ENCODE measurements around the gene BUB3. TPM values are rescaled to one million over a fixed set of nuclear protein-coding genes. Genes with fewer than 3 reads are reported as not detected.
A peak's percentile ranks its signal among the peaks of the same experiment; 100 is the strongest.

Gene BUB3
- total and polyA plus RNA-seq, 2 of the 13 experiments (the other 11 are each of a cell fraction or from before 2014, with no cell fraction given), result 174 to 188 TPM

DNA sequence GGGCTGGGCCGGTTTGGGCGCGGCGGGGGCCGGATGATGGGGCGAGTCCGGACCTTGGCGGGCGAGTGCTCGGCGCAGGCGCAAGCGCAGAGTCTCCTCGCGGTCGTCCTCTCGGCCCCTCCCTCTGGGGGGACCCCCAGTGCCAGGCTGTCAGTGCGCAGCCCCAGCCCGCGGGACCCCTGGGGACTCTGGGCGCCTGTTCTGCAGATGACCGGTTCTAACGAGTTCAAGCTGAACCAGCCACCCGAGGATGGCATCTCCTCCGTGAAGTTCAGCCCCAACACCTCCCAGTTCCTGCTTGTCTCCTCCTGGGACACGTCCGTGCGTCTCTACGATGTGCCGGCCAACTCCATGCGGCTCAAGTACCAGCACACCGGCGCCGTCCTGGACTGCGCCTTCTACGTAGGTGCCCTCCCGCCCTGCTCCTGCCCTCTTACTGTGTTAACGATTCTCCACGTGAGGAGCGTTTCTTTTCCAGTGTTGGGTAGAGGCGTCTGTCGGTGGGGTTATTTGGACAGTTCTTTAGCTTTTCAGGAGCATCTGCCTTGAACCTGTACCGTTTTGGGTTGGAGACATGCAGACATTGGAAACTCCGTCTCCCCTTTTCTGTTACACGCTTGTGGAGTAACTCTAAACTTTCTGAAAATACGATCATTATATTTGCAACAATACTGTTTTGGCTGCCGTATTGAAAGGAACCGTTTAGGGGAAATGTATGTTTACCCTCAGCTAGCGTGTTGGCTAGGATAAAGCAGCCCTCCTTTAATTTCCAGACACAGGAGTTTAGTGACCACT is 706 bp downstream of the BUB3 start:
- no peak overlapping the region for H2AFZ ChIP-seq (ENCODE audit: low read length)
- H3K27me3 ChIP-seq (ENCODE audit: control insufficient read depth in 1 of 2, insufficient read depth in 2 of 2, low read length in 2 of 2), result peaks cover 3 to 35% of the 10 kb centered on the region in 2 experiments; a peak in 4 of 5 replicates
- H3K9ac ChIP-seq (ENCODE audit: insufficient read depth, low read depth, low read length), result peak overlapping the region; percentile 92
- no peak for FAIRE-seq
- peaks cover 20% of the 10 kb centered on the region for H4K20me1 ChIP-seq (ENCODE audit: insufficient read depth, low read length)
- peaks cover 0 to 10% of the 10 kb centered on the region in 2 experiments; a peak in 3 of 5 replicates for H3K36me3 ChIP-seq (replicated peaks in 1 of 2; ENCODE audit: control insufficient read depth in 1 of 2, insufficient read depth in 2 of 2, low read length in 2 of 2)
- in situ Hi-C loops (cut with HindIII; ENCODE audit: extremely low pct_ligation_motif_present, low pct_unique_long_range_greater_than_20kb), result no loop called here
- H3K4me2 ChIP-seq (ENCODE audit: low read depth, low read length), result peak overlapping the region; percentile 70
- intact Hi-C loops (cut with micrococcal nuclease; ENCODE audit: unreplicated experiment), result loop anchor here (10.0 kb wide), 1 partner anchor 50 kb away; no protein-coding TSS in a partner anchor
- DNase-seq (ENCODE audit: low spot score), result peak; percentile 26
- H3K79me2 ChIP-seq (ENCODE audit: insufficient read depth, low read length), result peaks cover 54% of the 10 kb centered on the region
- ChIA-PET POLR2A (interaction anchor here (0.8 to 1.2 kb wide), 4 partner anchors 20 to 143 kb away, joined by 3 to 5 read pairs (median 3); no protein-coding TSS in a partner anchor), CTCF (ENCODE audit: low intra/inter-chr PET ratio, low total read pairs) (no interaction called here)
- no peaks in the 10 kb centered on the region for H3K9me3 ChIP-seq (ENCODE audit: low read length)
- under 1% methylated on average over 22 of the region's 49 CpGs for WGBS (ENCODE audit: low lambda C conversion rate)
- H3K27ac ChIP-seq (ENCODE audit: extremely low read length, insufficient read depth, low read length), result peak overlapping the region; percentile 88
- peak; percentile 72 for ATAC-seq
- BruUV-seq (replicated peaks), result no TSS peak
- peaks cover 52% of the 10 kb centered on the region for H3K4me1 ChIP-seq (ENCODE audit: insufficient read depth, low read length)
- H3K4me3 ChIP-seq (replicated peaks in 1 of 3; ENCODE audit: insufficient read depth in 1 of 3, low read depth in 2 of 3, low read length in 3 of 3), result peak overlapping the region; percentile 65 to 99 (median 98)
- TF ChIP-seq, protein P1, sequence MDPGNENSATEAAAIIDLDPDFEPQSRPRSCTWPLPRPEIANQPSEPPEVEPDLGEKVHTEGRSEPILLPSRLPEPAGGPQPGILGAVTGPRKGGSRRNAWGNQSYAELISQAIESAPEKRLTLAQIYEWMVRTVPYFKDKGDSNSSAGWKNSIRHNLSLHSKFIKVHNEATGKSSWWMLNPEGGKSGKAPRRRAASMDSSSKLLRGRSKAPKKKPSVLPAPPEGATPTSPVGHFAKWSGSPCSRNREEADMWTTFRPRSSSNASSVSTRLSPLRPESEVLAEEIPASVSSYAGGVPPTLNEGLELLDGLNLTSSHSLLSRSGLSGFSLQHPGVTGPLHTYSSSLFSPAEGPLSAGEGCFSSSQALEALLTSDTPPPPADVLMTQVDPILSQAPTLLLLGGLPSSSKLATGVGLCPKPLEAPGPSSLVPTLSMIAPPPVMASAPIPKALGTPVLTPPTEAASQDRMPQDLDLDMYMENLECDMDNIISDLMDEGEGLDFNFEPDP (CRISPR knock-in tag; conservative IDR thresholded peaks at IDR 0.05), result no peak
- no peak for TF ChIP-seq ZNF749 (CRISPR knock-in tag; IDR thresholded peaks at IDR 0.05; ENCODE audit: borderline replicate concordance)
- no peak for TF ChIP-seq ZNF282 (IDR thresholded peaks at IDR 0.05; ENCODE audit: partially characterized antibody)
- TF ChIP-seq, protein P2, sequence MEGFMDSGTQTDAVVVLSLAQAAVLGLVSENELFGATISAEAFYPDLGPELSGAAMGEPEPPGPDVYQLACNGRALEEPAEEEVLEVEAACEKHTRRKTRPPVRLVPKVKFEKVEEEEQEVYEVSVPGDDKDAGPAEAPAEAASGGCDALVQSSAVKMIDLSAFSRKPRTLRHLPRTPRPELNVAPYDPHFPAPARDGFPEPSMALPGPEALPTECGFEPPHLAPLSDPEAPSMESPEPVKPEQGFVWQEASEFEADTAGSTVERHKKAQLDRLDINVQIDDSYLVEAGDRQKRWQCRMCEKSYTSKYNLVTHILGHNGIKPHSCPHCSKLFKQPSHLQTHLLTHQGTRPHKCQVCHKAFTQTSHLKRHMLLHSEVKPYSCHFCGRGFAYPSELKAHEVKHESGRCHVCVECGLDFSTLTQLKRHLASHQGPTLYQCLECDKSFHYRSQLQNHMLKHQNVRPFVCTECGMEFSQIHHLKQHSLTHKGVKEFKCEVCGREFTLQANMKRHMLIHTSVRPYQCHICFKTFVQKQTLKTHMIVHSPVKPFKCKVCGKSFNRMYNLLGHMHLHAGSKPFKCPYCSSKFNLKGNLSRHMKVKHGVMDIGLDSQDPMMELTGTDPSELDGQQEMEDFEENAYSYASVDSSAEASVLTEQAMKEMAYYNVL (CRISPR knock-in tag; IDR thresholded peaks at IDR 0.05; ENCODE audit: borderline replicate concordance), result no peak
- TF ChIP-seq SAP130 (CRISPR knock-in tag; IDR thresholded peaks at IDR 0.05; ENCODE audit: low read depth), result peak; percentile 43
- TF ChIP-seq MBD4 (IDR thresholded peaks at IDR 0.05; ENCODE audit: borderline replicate concordance, low read length), result no peak
- no peak for TF ChIP-seq ZNF782 (CRISPR knock-in tag; IDR thresholded peaks at IDR 0.05; ENCODE audit: borderline replicate concordance)
- no peak for TF ChIP-seq MEIS2 (CRISPR knock-in tag; IDR thresholded peaks at IDR 0.05)
- TF ChIP-seq, protein P3, sequence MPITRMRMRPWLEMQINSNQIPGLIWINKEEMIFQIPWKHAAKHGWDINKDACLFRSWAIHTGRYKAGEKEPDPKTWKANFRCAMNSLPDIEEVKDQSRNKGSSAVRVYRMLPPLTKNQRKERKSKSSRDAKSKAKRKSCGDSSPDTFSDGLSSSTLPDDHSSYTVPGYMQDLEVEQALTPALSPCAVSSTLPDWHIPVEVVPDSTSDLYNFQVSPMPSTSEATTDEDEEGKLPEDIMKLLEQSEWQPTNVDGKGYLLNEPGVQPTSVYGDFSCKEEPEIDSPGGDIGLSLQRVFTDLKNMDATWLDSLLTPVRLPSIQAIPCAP (CRISPR knock-in tag; IDR thresholded peaks at IDR 0.05; ENCODE audit: low read depth), result no peak
- no peak; the same call in 1 of the 2 replicates for TF ChIP-seq ZNF556 (CRISPR knock-in tag; IDR thresholded peaks at IDR 0.05; ENCODE audit: borderline replicate concordance)
- TF ChIP-seq, protein P4, sequence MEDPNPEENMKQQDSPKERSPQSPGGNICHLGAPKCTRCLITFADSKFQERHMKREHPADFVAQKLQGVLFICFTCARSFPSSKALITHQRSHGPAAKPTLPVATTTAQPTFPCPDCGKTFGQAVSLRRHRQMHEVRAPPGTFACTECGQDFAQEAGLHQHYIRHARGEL (CRISPR knock-in tag; IDR thresholded peaks at IDR 0.05), result no peak
- TF ChIP-seq ZNF205 (CRISPR knock-in tag; IDR thresholded peaks at IDR 0.05), result no peak
- TF ChIP-seq, protein P5, sequence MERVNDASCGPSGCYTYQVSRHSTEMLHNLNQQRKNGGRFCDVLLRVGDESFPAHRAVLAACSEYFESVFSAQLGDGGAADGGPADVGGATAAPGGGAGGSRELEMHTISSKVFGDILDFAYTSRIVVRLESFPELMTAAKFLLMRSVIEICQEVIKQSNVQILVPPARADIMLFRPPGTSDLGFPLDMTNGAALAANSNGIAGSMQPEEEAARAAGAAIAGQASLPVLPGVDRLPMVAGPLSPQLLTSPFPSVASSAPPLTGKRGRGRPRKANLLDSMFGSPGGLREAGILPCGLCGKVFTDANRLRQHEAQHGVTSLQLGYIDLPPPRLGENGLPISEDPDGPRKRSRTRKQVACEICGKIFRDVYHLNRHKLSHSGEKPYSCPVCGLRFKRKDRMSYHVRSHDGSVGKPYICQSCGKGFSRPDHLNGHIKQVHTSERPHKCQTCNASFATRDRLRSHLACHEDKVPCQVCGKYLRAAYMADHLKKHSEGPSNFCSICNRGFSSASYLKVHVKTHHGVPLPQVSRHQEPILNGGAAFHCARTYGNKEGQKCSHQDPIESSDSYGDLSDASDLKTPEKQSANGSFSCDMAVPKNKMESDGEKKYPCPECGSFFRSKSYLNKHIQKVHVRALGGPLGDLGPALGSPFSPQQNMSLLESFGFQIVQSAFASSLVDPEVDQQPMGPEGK (CRISPR knock-in tag; IDR thresholded peaks at IDR 0.05), result peak; percentile 80
- TF ChIP-seq, protein P6, sequence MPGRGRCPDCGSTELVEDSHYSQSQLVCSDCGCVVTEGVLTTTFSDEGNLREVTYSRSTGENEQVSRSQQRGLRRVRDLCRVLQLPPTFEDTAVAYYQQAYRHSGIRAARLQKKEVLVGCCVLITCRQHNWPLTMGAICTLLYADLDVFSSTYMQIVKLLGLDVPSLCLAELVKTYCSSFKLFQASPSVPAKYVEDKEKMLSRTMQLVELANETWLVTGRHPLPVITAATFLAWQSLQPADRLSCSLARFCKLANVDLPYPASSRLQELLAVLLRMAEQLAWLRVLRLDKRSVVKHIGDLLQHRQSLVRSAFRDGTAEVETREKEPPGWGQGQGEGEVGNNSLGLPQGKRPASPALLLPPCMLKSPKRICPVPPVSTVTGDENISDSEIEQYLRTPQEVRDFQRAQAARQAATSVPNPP (CRISPR knock-in tag; IDR thresholded peaks at IDR 0.05), result no peak

All from HepG2 (cell line).